SK-N-SH (cell line): ENCODE results near the gene ZNF518A. TPM values are rescaled to one million over a fixed set of nuclear protein-coding genes. Genes with fewer than 3 reads are reported as not detected.

Experiments
- CTCF ChIA-PET: fragments of 300-600, 350-600 bp; formaldehyde crosslinking; extraction: SDS; loops from one replicate; lab custom pipeline; 2021; lab: Yijun Ruan, JAX
- POLR2A ChIA-PET: fragments of 350-600 bp; sonication (Branson Sonifier 250); formaldehyde crosslinking; extraction: SDS; loops from one replicate; lab custom pipeline; 2020; ENCODE audit warnings: antibody characterized with exemption, inconsistent platforms; lab: Yijun Ruan, JAX
- DNase-seq: peaks from one replicate; pipeline ENCODE4 v3.0.0; 2012
- H2AFZ ChIP-seq: fragments of 200-600 bp; sonication (generic); 2 replicates; pipeline ENCODE4 v1.8.1; 2016; ENCODE audit warnings: antibody characterized with exemption, mild to moderate bottlenecking, low read depth
- H3F3A ChIP-seq: fragments of 200-600 bp; sonication (generic); replicated peaks from 2 replicates; pipeline ENCODE3; 2016; ENCODE audit warnings: antibody characterized with exemption, mild to moderate bottlenecking; ENCODE audit not compliant: insufficient read depth
- H3K27ac ChIP-seq, 2 experiments: fragments of 200-500 bp in 1 of 2; fragments of 200-600 bp in 1 of 2; sonication (Bioruptor generic) in 1 of 2; sonication (generic), shearing (Covaris generic) in 1 of 2; 2 replicates each; pipeline versions ENCODE4 v1.5.1 to v1.6.1; 2014 to 2016; ENCODE audit warnings: low read depth in 2 of 2, inconsistent platforms in 1 of 2, low read length in 1 of 2, mild to moderate bottlenecking in 1 of 2, mixed read lengths in 1 of 2
- H3K27me3 ChIP-seq: fragments of 200-600 bp; sonication (generic), shearing (Covaris generic); 2 replicates; pipeline ENCODE4 v1.6.1; 2016; ENCODE audit warnings: mixed run types; ENCODE audit not compliant: insufficient read depth
- H3K36me3 ChIP-seq, 2 experiments: fragments of 200-500 bp in 1 of 2; fragments of 200-600 bp in 1 of 2; sonication (Bioruptor generic) in 1 of 2; sonication (generic) in 1 of 2; replicated peaks in 1 of 2; 2 replicates each; pipeline versions ENCODE3 to v1.5.1; 2014 to 2016; ENCODE audit warnings: low read length in 1 of 2, mild to moderate bottlenecking in 1 of 2; ENCODE audit not compliant: insufficient read depth in 2 of 2, control insufficient read depth in 1 of 2
- H3K4me1 ChIP-seq, 2 experiments: fragments of 200-500 bp in 1 of 2; fragments of 200-600 bp in 1 of 2; sonication (Bioruptor generic) in 1 of 2; sonication (generic), shearing (Covaris generic) in 1 of 2; 2 replicates each; pipeline versions ENCODE4 v1.5.1 to v1.6.1; 2014 to 2016; ENCODE audit warnings: low read depth in 1 of 2, low read length in 1 of 2, mixed run types in 1 of 2; ENCODE audit not compliant: insufficient read depth in 2 of 2, control insufficient read depth in 1 of 2
- H3K4me2 ChIP-seq: fragments of 200-600 bp; sonication (generic), shearing (Covaris generic); 2 replicates; pipeline ENCODE4 v1.6.1; 2017; ENCODE audit warnings: mixed run types
- H3K4me3 ChIP-seq, 2 experiments: fragments of 200-500 bp in 1 of 2; fragments of 200-600 bp in 1 of 2; sonication (Bioruptor generic) in 1 of 2; sonication (generic), shearing (Covaris generic) in 1 of 2; 2 replicates each; pipeline versions ENCODE4 v1.5.1 to v1.8.1; 2014 to 2016; ENCODE audit warnings: low read depth in 2 of 2, inconsistent platforms in 1 of 2, low read length in 1 of 2, mild to moderate bottlenecking in 1 of 2, mixed read lengths in 1 of 2, moderate library complexity in 1 of 2
- H3K79me2 ChIP-seq: fragments of 200-600 bp; sonication (generic); 2 replicates; pipeline ENCODE4 v1.8.1; 2017; ENCODE audit warnings: mild to moderate bottlenecking; ENCODE audit not compliant: insufficient read depth
- H3K9ac ChIP-seq: fragments of 200-600 bp; sonication (generic); 2 replicates; pipeline ENCODE4 v1.6.1; 2017; ENCODE audit warnings: mixed run types
- H3K9me2 ChIP-seq: fragments of 200-600 bp; sonication (generic); 2 replicates; pipeline ENCODE4 v1.6.1; 2017; ENCODE audit warnings: mixed run types
- H3K9me3 ChIP-seq: fragments of 200-600 bp; sonication (generic); 2 replicates; pipeline ENCODE4 v1.6.1; 2017; ENCODE audit warnings: mixed run types, mild to moderate bottlenecking, moderate library complexity
- H4K20me1 ChIP-seq: fragments of 200-600 bp; sonication (generic); 2 replicates; pipeline ENCODE4 v1.6.1; 2017; ENCODE audit warnings: mild to moderate bottlenecking, mixed run types; ENCODE audit not compliant: insufficient read depth
- CHD2 ChIP-seq: fragments of 150-350 bp; IDR thresholded peaks from 2 replicates; pipeline ENCODE4 v1.6.1; 2018; ENCODE audit warnings: low read length; ENCODE audit not compliant: partially characterized antibody
- EP300 ChIP-seq, 2 experiments: IDR thresholded peaks; 2 replicates each; pipeline versions ENCODE4 v1.4.0 to v1.6.1; 2012; ENCODE audit warnings: borderline replicate concordance in 1 of 2, low read depth in 1 of 2, low read length in 1 of 2
- FOSL2 ChIP-seq: IDR thresholded peaks from 2 replicates; pipeline ENCODE4 v1.4.0; 2012; ENCODE audit warnings: low read depth, mild to moderate bottlenecking, moderate library complexity, borderline replicate concordance
- FOXJ3 ChIP-seq: sonication (generic); formaldehyde crosslinking; IDR thresholded peaks from 2 replicates; pipeline ENCODE4 v1.5.1; 2020; ENCODE audit warnings: mild to moderate bottlenecking, missing genetic modification reagents
- FOXM1 ChIP-seq: IDR thresholded peaks from 2 replicates; pipeline ENCODE4 v1.4.0; 2012; ENCODE audit warnings: low read depth, mild to moderate bottlenecking
- GATA2 ChIP-seq: sonication (generic); formaldehyde crosslinking; IDR thresholded peaks from 2 replicates; pipeline ENCODE4 v1.5.0; 2020; ENCODE audit warnings: mild to moderate bottlenecking, missing genetic modification reagents
- JUND ChIP-seq: IDR thresholded peaks from 2 replicates; pipeline ENCODE4 v1.4.0; 2012
- MEF2A ChIP-seq: IDR thresholded peaks from 2 replicates; pipeline ENCODE4 v1.4.0; 2012; ENCODE audit warnings: low read depth, borderline replicate concordance
- NRF1 ChIP-seq: IDR thresholded peaks from 2 replicates; pipeline ENCODE4 v1.6.1; 2012; ENCODE audit warnings: low read depth, mild to moderate bottlenecking, low read length
- RCOR1 ChIP-seq: fragments of 150-350 bp; IDR thresholded peaks from 2 replicates; pipeline ENCODE4 v1.6.1; 2017; ENCODE audit warnings: antibody characterized with exemption, low read length
- RFX5 ChIP-seq: IDR thresholded peaks from 2 replicates; pipeline ENCODE4 v1.6.1; 2012; ENCODE audit warnings: mild to moderate bottlenecking, improper control_type of control experiment, low read length
- TEAD4 ChIP-seq: IDR thresholded peaks from 2 replicates; pipeline ENCODE4 v1.4.0; 2012; ENCODE audit warnings: mild to moderate bottlenecking, borderline replicate concordance; ENCODE audit not compliant: insufficient read depth
- WGBS: methylation state at CpG from one replicate; pipeline ENCODE4 v1.1.6; 2017; ENCODE audit warnings: low lambda C conversion rate; 5-methylcytosine and 5-hydroxymethylcytosine counted together
- polyA plus RNA-seq, 3 experiments: library from polyadenylated mRNA; depleted of rRNA; stranded (reverse); fragments of >200 nt; gene quantifications; 2 replicates each; pipeline ENCODE4 v1.2.3, GENCODE V29; 2012
- TF ChIP-seq, protein P1 (sequence below): fragments of 200-600 bp; sonication (generic); IDR thresholded peaks from 2 replicates; pipeline ENCODE4 v1.6.1; 2017; ENCODE audit warnings: antibody characterized with exemption, mild to moderate bottlenecking, moderate library complexity
- TF ChIP-seq, protein P2 (sequence below): fragments of 150-350 bp; IDR thresholded peaks from 2 replicates; pipeline ENCODE4 v1.6.1; 2017; ENCODE audit warnings: antibody characterized with exemption, low read length, low read depth, borderline replicate concordance

The ZNF518A gene
- polyA plus RNA-seq, 1 of the 3 experiments (the other 2 are of a cell fraction): 1.7 TPM

DNA sequence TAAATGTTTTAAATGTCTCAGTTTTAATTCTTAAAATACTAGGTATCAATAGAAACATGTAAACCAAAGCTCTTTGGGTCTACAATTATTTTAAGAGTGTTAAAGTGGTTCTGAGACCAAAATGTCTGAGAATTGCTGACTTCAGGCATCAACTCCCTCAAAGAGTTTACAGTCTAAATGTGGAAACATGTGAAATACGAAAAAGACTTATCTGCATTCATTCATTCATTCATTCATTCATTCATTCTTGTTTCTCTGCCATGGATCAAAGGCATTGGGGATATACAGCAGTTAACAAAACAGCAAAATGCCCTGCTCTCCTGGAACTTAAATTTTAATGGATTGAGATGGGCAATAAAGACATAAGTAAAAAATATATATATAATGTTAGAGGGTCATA is 71.4 kb downstream of the ZNF518A start:
- no peaks in the 10 kb centered on the region; the same call in 1 of the 2 replicates for H3K27me3 ChIP-seq
- no peaks in the 10 kb centered on the region for H4K20me1 ChIP-seq
- H2AFZ ChIP-seq: no peak overlapping the region
- H3K4me3 ChIP-seq: no peak overlapping the region
- H3K4me1 ChIP-seq: no peaks in the 10 kb centered on the region
- no peaks in the 10 kb centered on the region for H3K79me2 ChIP-seq
- H3K9me3 ChIP-seq: no peaks in the 10 kb centered on the region
- no peaks in the 10 kb centered on the region for H3K9me2 ChIP-seq
- no peak for TF ChIP-seq FOXJ3 (CRISPR knock-in tag)
- no peak for TF ChIP-seq JUND
- TF ChIP-seq, protein P1, sequence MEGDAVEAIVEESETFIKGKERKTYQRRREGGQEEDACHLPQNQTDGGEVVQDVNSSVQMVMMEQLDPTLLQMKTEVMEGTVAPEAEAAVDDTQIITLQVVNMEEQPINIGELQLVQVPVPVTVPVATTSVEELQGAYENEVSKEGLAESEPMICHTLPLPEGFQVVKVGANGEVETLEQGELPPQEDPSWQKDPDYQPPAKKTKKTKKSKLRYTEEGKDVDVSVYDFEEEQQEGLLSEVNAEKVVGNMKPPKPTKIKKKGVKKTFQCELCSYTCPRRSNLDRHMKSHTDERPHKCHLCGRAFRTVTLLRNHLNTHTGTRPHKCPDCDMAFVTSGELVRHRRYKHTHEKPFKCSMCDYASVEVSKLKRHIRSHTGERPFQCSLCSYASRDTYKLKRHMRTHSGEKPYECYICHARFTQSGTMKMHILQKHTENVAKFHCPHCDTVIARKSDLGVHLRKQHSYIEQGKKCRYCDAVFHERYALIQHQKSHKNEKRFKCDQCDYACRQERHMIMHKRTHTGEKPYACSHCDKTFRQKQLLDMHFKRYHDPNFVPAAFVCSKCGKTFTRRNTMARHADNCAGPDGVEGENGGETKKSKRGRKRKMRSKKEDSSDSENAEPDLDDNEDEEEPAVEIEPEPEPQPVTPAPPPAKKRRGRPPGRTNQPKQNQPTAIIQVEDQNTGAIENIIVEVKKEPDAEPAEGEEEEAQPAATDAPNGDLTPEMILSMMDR: no peak
- TF ChIP-seq TEAD4: no peak
- H3K36me3 ChIP-seq: no peaks in the 10 kb centered on the region
- 27% methylated on average over 1 of the region's 1 CpG for WGBS
- CTCF ChIA-PET: interaction anchor here (1.3 to 1.5 kb wide), 2 partner anchors 15 to 28 kb away, joined by 3 to 5 read pairs; no protein-coding TSS in a partner anchor
- POLR2A ChIA-PET: no interaction called here
- no peak for DNase-seq
- no peak overlapping the region for H3K27ac ChIP-seq
- H3K9ac ChIP-seq: no peak overlapping the region
- no peaks in the 10 kb centered on the region for H3F3A ChIP-seq
- H3K4me2 ChIP-seq: no peak overlapping the region

DNA sequence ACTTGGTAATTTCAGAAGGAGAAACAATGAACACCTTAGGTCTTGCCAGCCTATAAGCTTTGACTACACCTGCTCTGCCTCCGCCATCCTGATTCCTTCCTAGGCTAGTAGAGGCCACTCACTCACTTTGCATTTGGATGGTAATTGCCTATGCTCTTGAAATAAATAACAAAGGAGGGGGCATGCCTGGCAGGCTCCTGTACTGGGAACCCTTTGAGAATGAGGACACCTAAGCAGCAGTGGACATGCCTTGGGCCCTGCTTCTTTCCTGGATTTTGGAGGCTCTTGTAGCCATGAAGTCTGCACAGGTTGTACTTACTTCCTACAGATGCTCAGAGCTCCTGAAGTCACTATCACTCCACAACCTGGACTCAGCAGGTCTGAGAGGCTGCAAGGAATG is 75.5 kb downstream of the ZNF518A start:
- peaks cover 9% of the 10 kb centered on the region; the same call in 1 of the 2 replicates for H3K27me3 ChIP-seq
- WGBS: 63% methylated on average over 1 of the region's 1 CpG
- CTCF ChIA-PET: no interaction called here
- H3K79me2 ChIP-seq: no peaks in the 10 kb centered on the region
- H3K9me2 ChIP-seq: no peaks in the 10 kb centered on the region
- no peaks in the 10 kb centered on the region for H3F3A ChIP-seq
- TF ChIP-seq RFX5: no peak
- no peak for TF ChIP-seq EP300 (IDR thresholded peaks at IDR 0.05; ENCODE audit: borderline replicate concordance in 1 of 2, low read depth in 1 of 2, low read length in 1 of 2)
- TF ChIP-seq, protein P2, sequence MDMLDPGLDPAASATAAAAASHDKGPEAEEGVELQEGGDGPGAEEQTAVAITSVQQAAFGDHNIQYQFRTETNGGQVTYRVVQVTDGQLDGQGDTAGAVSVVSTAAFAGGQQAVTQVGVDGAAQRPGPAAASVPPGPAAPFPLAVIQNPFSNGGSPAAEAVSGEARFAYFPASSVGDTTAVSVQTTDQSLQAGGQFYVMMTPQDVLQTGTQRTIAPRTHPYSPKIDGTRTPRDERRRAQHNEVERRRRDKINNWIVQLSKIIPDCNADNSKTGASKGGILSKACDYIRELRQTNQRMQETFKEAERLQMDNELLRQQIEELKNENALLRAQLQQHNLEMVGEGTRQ: no peak
- no peak for TF ChIP-seq MEF2A
- no peak for TF ChIP-seq RCOR1
- H4K20me1 ChIP-seq: no peaks in the 10 kb centered on the region
- no peaks in the 10 kb centered on the region for H3K36me3 ChIP-seq
- no peaks in the 10 kb centered on the region for H3K9me3 ChIP-seq
- no peaks in the 10 kb centered on the region for H3K4me1 ChIP-seq
- no peak overlapping the region for H3K9ac ChIP-seq
- no peak overlapping the region for H3K27ac ChIP-seq
- DNase-seq: no peak
- H3K4me2 ChIP-seq: no peak overlapping the region
- no peak overlapping the region for H2AFZ ChIP-seq
- H3K4me3 ChIP-seq: no peak overlapping the region
- POLR2A ChIA-PET: no interaction called here

DNA sequence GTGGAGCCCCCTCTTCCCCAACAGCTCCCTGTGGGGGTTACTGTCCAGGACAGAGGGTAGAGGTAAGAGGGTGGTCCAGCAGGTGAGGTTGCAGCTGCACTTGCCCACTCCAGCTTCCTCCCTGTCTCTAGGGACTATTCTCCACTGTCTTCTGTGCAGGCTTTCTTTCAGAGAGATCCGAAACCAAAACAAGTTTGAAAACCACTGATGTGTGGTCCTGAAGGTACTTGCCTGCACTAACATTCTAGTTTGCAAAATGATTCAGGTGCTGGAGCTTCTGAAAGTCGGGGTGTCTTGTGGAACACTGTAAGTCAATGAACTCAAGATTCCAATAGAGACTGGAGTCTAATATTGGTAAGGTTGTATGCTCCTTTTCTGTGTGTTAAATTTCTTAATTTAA is 78.2 kb downstream of the ZNF518A start:
- CTCF ChIA-PET: interaction anchor here (1.5 kb wide), 1 partner anchor 21 kb away, joined by 5 read pairs; no protein-coding TSS in a partner anchor
- Histone ChIP-seq H3K9me3 (no peaks in the 10 kb centered on the region), H3K9ac (no peak overlapping the region), H3K4me1 (no peaks in the 10 kb centered on the region), H3K27ac (no peak overlapping the region), H4K20me1 (no peaks in the 10 kb centered on the region), H2AFZ (no peak overlapping the region), H3K79me2 (no peaks in the 10 kb centered on the region), H3K36me3 (no peaks in the 10 kb centered on the region), H3K4me3 (no peak overlapping the region), H3K27me3 (peaks cover 9% of the 10 kb centered on the region; the same call in 1 of the 2 replicates), H3F3A (no peaks in the 10 kb centered on the region), H3K4me2 (no peak overlapping the region), H3K9me2 (no peaks in the 10 kb centered on the region)
- POLR2A ChIA-PET: no interaction called here
- WGBS: 25% methylated on average over 2 of the region's 2 CpGs
- no peak for TF ChIP-seq MEF2A
- no peak for TF ChIP-seq GATA2 (CRISPR knock-in tag)
- TF ChIP-seq NRF1: no peak
- no peak for TF ChIP-seq FOXM1
- no peak for TF ChIP-seq FOSL2
- no peak for TF ChIP-seq RCOR1
- TF ChIP-seq CHD2: no peak
- no peak for DNase-seq
